A549 (cell line): Measurements from ENCODE around the gene MATR3. TPM values are rescaled to one million over a fixed set of nuclear protein-coding genes. Genes with fewer than 3 reads are reported as not detected.

Experiments
- ATAC-seq, 2 experiments: fragments of 200-7000 bp in 1 of 2; fragments of >200 bp in 1 of 2; cut with Nextera tagmentation in 1 of 2; cut with Tn5 transposase in 1 of 2; 3 replicates each; pipeline versions ENCODE4 v1.8.0 to v1.9.1; 2018 to 2020; ENCODE audit warnings: mild to moderate bottlenecking in 1 of 2, moderate library complexity in 1 of 2
- CTCF ChIA-PET: fragments of 300-600 bp; sonication (Branson Sonifier 250); formaldehyde crosslinking; extraction: SDS; loops from one replicate; lab custom pipeline; 2021; ENCODE audit warnings: antibody characterized with exemption, inconsistent platforms; lab: Yijun Ruan, JAX
- POLR2A ChIA-PET: fragments of 350-600 bp; formaldehyde crosslinking; extraction: SDS; loops from one replicate; lab custom pipeline; 2021; ENCODE audit warnings: antibody characterized with exemption, inconsistent platforms; lab: Yijun Ruan, JAX
- DNase-seq, 2 experiments: peaks; one replicate each; pipeline versions ENCODE4 v3.0.0 to v3.0.0-alpha.2; 2011 to 2016; ENCODE audit warnings: low read depth in 1 of 2, low spot score in 1 of 2
- FAIRE-seq: peaks from 2 replicates; lab custom pipeline; 2011; peaks lifted over from hg19 to GRCh38; lab: Jason Lieb, UNC
- H3K27ac ChIP-seq, 2 experiments: fragments of >200 bp; sonication (Bioruptor Twin); formaldehyde crosslinking; 3 replicates each; pipeline ENCODE4 v1.5.1; 2016 to 2017
- H3K4me1 ChIP-seq: fragments of >200 bp; sonication (Bioruptor Twin); formaldehyde crosslinking; 3 replicates; pipeline ENCODE4 v1.6.1; 2016
- H3K4me2 ChIP-seq: fragments of >200 bp; sonication (Bioruptor Twin); formaldehyde crosslinking; 3 replicates; pipeline ENCODE4 v1.6.1; 2016
- H3K4me3 ChIP-seq: fragments of >200 bp; sonication (Bioruptor Twin); formaldehyde crosslinking; 3 replicates; pipeline ENCODE4 v1.5.1; 2016
- H3K9me3 ChIP-seq: fragments of >200 bp; sonication (Bioruptor Twin); formaldehyde crosslinking; 3 replicates; pipeline ENCODE4 v1.6.1; 2016
- CBX8 ChIP-seq: fragments of 200-600 bp; sonication (generic); IDR thresholded peaks from 2 replicates; pipeline ENCODE4 v1.6.1; 2016
- CTCF ChIP-seq: fragments of >200 bp; sonication (Bioruptor Twin); formaldehyde crosslinking; IDR thresholded peaks from 3 replicates; pipeline ENCODE4 v1.5.1; 2016
- FOSB ChIP-seq: fragments of 250-450 bp; sonication (Bioruptor Pico); IDR thresholded peaks from 2 replicates; pipeline ENCODE4 v1.5.0; 2020; ENCODE audit warnings: mild to moderate bottlenecking, moderate library complexity
- FOXS1 ChIP-seq: fragments of 250-450 bp; sonication (Bioruptor Pico); IDR thresholded peaks from 2 replicates; pipeline ENCODE4 v1.5.0; 2020; ENCODE audit warnings: mild to moderate bottlenecking, moderate library complexity
- GATA3 ChIP-seq: IDR thresholded peaks from 2 replicates; pipeline ENCODE4 v1.6.1; 2012; ENCODE audit warnings: borderline replicate concordance
- HDAC2 ChIP-seq: fragments of 200-600 bp; sonication (generic); IDR thresholded peaks from 2 replicates; pipeline ENCODE4 v1.6.1; 2016
- HEYL ChIP-seq: fragments of 250-450 bp; sonication (Bioruptor Pico); IDR thresholded peaks from 2 replicates; pipeline ENCODE4 v1.8.0; 2021; ENCODE audit warnings: mild to moderate bottlenecking, moderate library complexity
- KDM1A ChIP-seq: fragments of 200-600 bp; sonication (generic); IDR thresholded peaks from 2 replicates; pipeline ENCODE4 v1.6.1; 2016; ENCODE audit warnings: low read depth, mild to moderate bottlenecking
- RAD21 ChIP-seq, 2 experiments: fragments of >200 bp in 1 of 2; sonication (Bioruptor Twin) in 1 of 2; formaldehyde crosslinking in 1 of 2; IDR thresholded peaks in 1 of 2; conservative IDR thresholded peaks in 1 of 2; 2 replicates in 1 of 2; 3 replicates in 1 of 2; pipeline ENCODE4 v1.6.1; 2012 to 2018; ENCODE audit warnings: inconsistent platforms in 1 of 2
- RNF2 ChIP-seq: fragments of 200-600 bp; sonication (generic); IDR thresholded peaks from 2 replicates; pipeline ENCODE4 v1.6.1; 2016; ENCODE audit warnings: low read depth, mild to moderate bottlenecking, antibody characterized with exemption, moderate library complexity, borderline replicate concordance
- SMC3 ChIP-seq: fragments of >200 bp; sonication (Bioruptor Twin); formaldehyde crosslinking; IDR thresholded peaks from 3 replicates; pipeline ENCODE4 v1.6.1; 2018; ENCODE audit warnings: inconsistent platforms
- ZC3H11A ChIP-seq: fragments of 450-650 bp; IDR thresholded peaks from 2 replicates; pipeline ENCODE4 v1.6.1; 2014; ENCODE audit warnings: antibody characterized with exemption, mild to moderate bottlenecking
- ZFP36 ChIP-seq: fragments of 450-650 bp; IDR thresholded peaks from 2 replicates; pipeline ENCODE4 v1.6.1; 2014; ENCODE audit warnings: borderline replicate concordance; ENCODE audit not compliant: partially characterized antibody
- ZSCAN20 ChIP-seq: fragments of 250-450 bp; sonication (Bioruptor Pico); IDR thresholded peaks from 2 replicates; pipeline ENCODE4 v1.8.0; 2022; ENCODE audit warnings: mild to moderate bottlenecking, moderate library complexity
- WGBS: methylation state at CpG from one replicate; pipeline ENCODE4 v1.1.6; 2017; ENCODE audit errors: missing lambda C conversion rate; 5-methylcytosine and 5-hydroxymethylcytosine counted together
- polyA plus RNA-seq, 4 experiments: library from polyadenylated mRNA; depleted of rRNA in 3 of 4; stranded (reverse); fragments of >200 nt; fragmentation: RNase III in 1 of 4; extraction: RNeasy Plus Mini Kit Qiagen cat#74134 plus additional on column Dnase treatment in 1 of 4; gene quantifications; 2 replicates in 3 of 4; 3 replicates in 1 of 4; pipeline ENCODE4 v1.2.3, GENCODE V29; 2011 to 2017
- TF ChIP-seq, protein P1 (sequence below): IDR thresholded peaks from 2 replicates; pipeline ENCODE4 v1.6.1; 2012
- TF ChIP-seq, protein P2 (sequence below): IDR thresholded peaks from 2 replicates; pipeline ENCODE4 v1.6.1; 2012; ENCODE audit warnings: low read depth, borderline replicate concordance
- TF ChIP-seq, protein P3 (sequence below): fragments of 200-600 bp; sonication (generic); IDR thresholded peaks from 2 replicates; pipeline ENCODE4 v1.6.1; 2016; ENCODE audit warnings: antibody characterized with exemption, mild to moderate bottlenecking, moderate library complexity

The MATR3 gene
- polyA plus RNA-seq, 2 of the 4 experiments (the other 2 are of a cell fraction), result 178 to 189 TPM

DNA sequence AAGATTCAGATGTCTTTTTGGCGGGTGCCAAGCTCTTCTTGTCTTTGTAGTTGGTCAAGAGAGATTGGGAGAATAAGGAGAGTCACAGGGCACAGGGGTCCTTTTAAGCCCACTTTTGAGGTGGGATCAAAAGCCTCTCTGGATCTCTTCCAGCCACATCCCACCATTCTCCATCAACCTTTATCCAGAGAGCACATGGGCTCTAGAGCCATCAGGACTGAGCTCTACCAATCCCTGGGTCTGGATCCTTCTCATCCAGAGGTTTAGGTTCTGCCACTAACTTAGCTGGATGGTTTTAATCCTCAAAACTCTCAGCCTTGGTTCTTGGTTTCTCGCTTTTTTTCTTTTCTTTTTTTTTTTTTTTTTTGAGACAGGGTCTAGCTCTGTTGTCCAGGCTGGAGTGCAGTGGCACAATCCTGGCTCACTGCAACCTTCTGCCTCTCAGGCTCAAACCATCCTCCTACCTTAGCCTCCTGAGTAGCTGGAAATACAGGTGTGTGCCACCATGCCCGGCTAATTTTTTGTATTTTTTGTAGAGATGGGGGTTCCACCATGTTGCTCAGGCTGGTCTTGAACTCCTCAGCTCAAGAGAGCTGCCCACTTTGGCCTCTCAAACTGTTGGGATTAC lies 44.6 kb upstream of the MATR3 start:
- ChIA-PET POLR2A (no interaction called here), CTCF (interaction anchor here (0.9 to 3.5 kb wide), 4 partner anchors 13 to 644 kb away, joined by 3 to 20 read pairs (median 4); no protein-coding TSS in a partner anchor)
- no peak for ATAC-seq
- H3K4me2 ChIP-seq, result no peak overlapping the region
- WGBS, result 81% methylated on average over 3 of the region's 3 CpGs
- H3K4me1 ChIP-seq, result peaks cover 8% of the 10 kb centered on the region; the same call in 1 of the 3 replicates
- TF ChIP-seq RAD21 (conservative IDR thresholded peaks at IDR 0.05 in 1 of 2, IDR thresholded peaks at IDR 0.05 in 1 of 2), result no peak
- TF ChIP-seq RNF2, result no peak
- TF ChIP-seq, protein P1, sequence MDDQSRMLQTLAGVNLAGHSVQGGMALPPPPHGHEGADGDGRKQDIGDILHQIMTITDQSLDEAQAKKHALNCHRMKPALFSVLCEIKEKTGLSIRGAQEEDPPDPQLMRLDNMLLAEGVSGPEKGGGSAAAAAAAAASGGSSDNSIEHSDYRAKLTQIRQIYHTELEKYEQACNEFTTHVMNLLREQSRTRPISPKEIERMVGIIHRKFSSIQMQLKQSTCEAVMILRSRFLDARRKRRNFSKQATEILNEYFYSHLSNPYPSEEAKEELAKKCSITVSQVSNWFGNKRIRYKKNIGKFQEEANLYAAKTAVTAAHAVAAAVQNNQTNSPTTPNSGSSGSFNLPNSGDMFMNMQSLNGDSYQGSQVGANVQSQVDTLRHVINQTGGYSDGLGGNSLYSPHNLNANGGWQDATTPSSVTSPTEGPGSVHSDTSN, result no peak
- no peak for TF ChIP-seq FOSB (CRISPR knock-in tag)
- no peak for TF ChIP-seq ZFP36
- TF ChIP-seq ZC3H11A, result no peak
- TF ChIP-seq SMC3, result no peak
- no peak for TF ChIP-seq FOXS1 (CRISPR knock-in tag)
- TF ChIP-seq CTCF, result no peak
- TF ChIP-seq HEYL (CRISPR knock-in tag), result no peak
- H3K4me3 ChIP-seq, result no peak overlapping the region
- no peak for DNase-seq
- FAIRE-seq, result no peak
- no peak overlapping the region for H3K27ac ChIP-seq
- H3K9me3 ChIP-seq, result no peaks in the 10 kb centered on the region

- Histone ChIP-seq H3K4me1 (peaks cover 4% of the 10 kb centered on the region; the same call in 1 of the 3 replicates), H3K4me3 (no peak overlapping the region), H3K9me3 (no peaks in the 10 kb centered on the region), H3K4me2 (no peak overlapping the region), H3K27ac (no peak overlapping the region)
- no peak for FAIRE-seq
- TF ChIP-seq HDAC2 (no peak), KDM1A (peak; percentile 78), CTCF (peak; percentile 43)
- TF ChIP-seq, protein P2, sequence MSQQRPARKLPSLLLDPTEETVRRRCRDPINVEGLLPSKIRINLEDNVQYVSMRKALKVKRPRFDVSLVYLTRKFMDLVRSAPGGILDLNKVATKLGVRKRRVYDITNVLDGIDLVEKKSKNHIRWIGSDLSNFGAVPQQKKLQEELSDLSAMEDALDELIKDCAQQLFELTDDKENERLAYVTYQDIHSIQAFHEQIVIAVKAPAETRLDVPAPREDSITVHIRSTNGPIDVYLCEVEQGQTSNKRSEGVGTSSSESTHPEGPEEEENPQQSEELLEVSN, result no peak
- 34% methylated on average over 3 of the region's 3 CpGs for WGBS
- peak in 1 of 2 experiments; percentile 44; a peak in 3 of 6 replicates for ATAC-seq
- no peak for DNase-seq
- ChIA-PET CTCF (interaction anchor here (0.7 to 2.6 kb wide), 7 partner anchors 10 to 656 kb away, joined by 3 to 22 read pairs (median 3); no protein-coding TSS in a partner anchor), POLR2A (interaction anchor here (1.0 kb wide), 1 partner anchor 53 kb away, joined by 4 read pairs; the partner anchor contains the start of gene SIL1)
Measured at GRCh38 chr5:139251281-139251687, 42.3 kb upstream of the MATR3 start.

DNA sequence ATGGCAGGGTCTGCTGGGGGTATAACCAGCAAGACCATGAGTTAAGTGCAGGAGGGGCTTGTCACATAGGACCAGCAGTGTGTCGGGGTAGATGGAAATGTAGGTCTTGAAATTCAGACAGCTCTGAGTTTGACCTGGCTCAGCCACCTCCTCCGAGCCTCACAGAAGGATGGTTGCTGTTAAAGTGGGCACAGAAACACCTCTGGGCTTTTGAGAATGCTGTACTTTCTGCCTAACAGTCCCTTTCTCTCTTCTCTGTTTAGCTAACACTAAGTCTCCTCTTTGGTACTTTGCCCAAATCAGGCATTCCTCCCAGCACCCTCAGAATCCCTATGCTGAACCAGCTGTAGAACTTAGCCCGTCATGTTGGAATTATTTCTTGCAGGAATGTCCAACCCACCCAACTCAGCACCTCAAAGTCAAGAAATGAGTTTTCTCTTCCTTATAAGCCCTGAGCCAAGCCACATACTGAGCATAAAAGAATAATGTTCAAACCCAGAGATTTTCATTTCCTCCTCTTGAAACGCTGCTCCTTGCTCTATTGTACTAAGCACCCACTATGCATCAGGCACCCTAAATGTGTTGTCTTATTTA lies 41.7 kb upstream of the MATR3 start:
- Histone ChIP-seq H3K27ac (no peak overlapping the region), H3K4me1 (no peaks in the 10 kb centered on the region), H3K9me3 (no peaks in the 10 kb centered on the region), H3K4me2 (no peak overlapping the region), H3K4me3 (no peak overlapping the region)
- DNase-seq (no peak), FAIRE-seq (no peak), ATAC-seq (peak in 1 of 2 experiments; percentile 22; a peak in 3 of 6 replicates)
- ChIA-PET CTCF (interaction anchor here (1.1 to 2.6 kb wide), 3 partner anchors 10 to 467 kb away, joined by 3 to 22 read pairs (median 4); no protein-coding TSS in a partner anchor), POLR2A (interaction anchor here (1.0 kb wide), 1 partner anchor 54 kb away, joined by 4 read pairs; the partner anchor contains the start of gene SIL1)
- TF ChIP-seq GATA3 (no peak), ZSCAN20 (no peak), KDM1A (no peak), RNF2 (no peak), CBX8 (no peak)
- TF ChIP-seq, protein P3, sequence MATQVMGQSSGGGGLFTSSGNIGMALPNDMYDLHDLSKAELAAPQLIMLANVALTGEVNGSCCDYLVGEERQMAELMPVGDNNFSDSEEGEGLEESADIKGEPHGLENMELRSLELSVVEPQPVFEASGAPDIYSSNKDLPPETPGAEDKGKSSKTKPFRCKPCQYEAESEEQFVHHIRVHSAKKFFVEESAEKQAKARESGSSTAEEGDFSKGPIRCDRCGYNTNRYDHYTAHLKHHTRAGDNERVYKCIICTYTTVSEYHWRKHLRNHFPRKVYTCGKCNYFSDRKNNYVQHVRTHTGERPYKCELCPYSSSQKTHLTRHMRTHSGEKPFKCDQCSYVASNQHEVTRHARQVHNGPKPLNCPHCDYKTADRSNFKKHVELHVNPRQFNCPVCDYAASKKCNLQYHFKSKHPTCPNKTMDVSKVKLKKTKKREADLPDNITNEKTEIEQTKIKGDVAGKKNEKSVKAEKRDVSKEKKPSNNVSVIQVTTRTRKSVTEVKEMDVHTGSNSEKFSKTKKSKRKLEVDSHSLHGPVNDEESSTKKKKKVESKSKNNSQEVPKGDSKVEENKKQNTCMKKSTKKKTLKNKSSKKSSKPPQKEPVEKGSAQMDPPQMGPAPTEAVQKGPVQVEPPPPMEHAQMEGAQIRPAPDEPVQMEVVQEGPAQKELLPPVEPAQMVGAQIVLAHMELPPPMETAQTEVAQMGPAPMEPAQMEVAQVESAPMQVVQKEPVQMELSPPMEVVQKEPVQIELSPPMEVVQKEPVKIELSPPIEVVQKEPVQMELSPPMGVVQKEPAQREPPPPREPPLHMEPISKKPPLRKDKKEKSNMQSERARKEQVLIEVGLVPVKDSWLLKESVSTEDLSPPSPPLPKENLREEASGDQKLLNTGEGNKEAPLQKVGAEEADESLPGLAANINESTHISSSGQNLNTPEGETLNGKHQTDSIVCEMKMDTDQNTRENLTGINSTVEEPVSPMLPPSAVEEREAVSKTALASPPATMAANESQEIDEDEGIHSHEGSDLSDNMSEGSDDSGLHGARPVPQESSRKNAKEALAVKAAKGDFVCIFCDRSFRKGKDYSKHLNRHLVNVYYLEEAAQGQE, result no peak
- WGBS, result 90% methylated on average over 4 of the region's 4 CpGs
